Kidney (tissue), 14 donors: ENCODE results near the gene PPDPF. TPM values are rescaled to one million over a fixed set of nuclear protein-coding genes. Genes with fewer than 3 reads are reported as not detected.
A peak's percentile ranks its signal among the peaks of the same experiment; 100 is the strongest.

Experiments used
- DNase-seq, 5 donors: peaks; one replicate each; pipeline ENCODE4 v3.0.0-alpha.2; 2013 to 2020
- FAIRE-seq: peaks from 2 replicates; lab custom pipeline; 2012; peaks lifted over from hg19 to GRCh38; lab: Jason Lieb, UNC
- H3K27ac ChIP-seq, 2 donors: one replicate each; pipeline ENCODE4 v1.7.0; 2013; ENCODE audit warnings: low read depth in 2 of 2, low read length in 2 of 2, inconsistent platforms in 1 of 2
- H3K27me3 ChIP-seq: one replicate; pipeline ENCODE4 v1.7.1; 2013; ENCODE audit warnings: low read length, inconsistent platforms; ENCODE audit not compliant: control insufficient read depth, insufficient read depth
- H3K36me3 ChIP-seq, 3 donors: one replicate each; pipeline versions ENCODE4 v1.7.0 to v1.7.1; 2013; ENCODE audit warnings: low read length in 3 of 3, control low read depth in 1 of 3, inconsistent platforms in 1 of 3; ENCODE audit not compliant: insufficient read depth in 3 of 3, control insufficient read depth in 2 of 3
- H3K4me1 ChIP-seq, 3 donors: one replicate each; pipeline versions ENCODE4 v1.7.0 to v1.7.1; 2013; ENCODE audit warnings: low read length in 3 of 3, inconsistent platforms in 1 of 3, low read depth in 1 of 3; ENCODE audit not compliant: control insufficient read depth in 2 of 3, insufficient read depth in 2 of 3
- H3K4me3 ChIP-seq, 3 donors: one replicate each; pipeline versions ENCODE4 v1.7.0 to v1.8.1; 2013; ENCODE audit warnings: low read length in 3 of 3, control low read depth in 1 of 3, inconsistent platforms in 1 of 3
- H3K9ac ChIP-seq, 3 donors: one replicate each; pipeline versions ENCODE4 v1.7.0 to v1.7.1; 2013; ENCODE audit warnings: low read length in 3 of 3, control low read depth in 1 of 3, inconsistent platforms in 1 of 3
- H3K9me3 ChIP-seq, 3 donors: one replicate each; pipeline versions ENCODE4 v1.7.0 to v1.7.1; 2013; ENCODE audit warnings: low read length in 3 of 3, control low read depth in 1 of 3, inconsistent platforms in 1 of 3; ENCODE audit not compliant: control insufficient read depth in 2 of 3, insufficient read depth in 1 of 3
- CTCF ChIP-seq: IDR thresholded peaks from 3 replicates; pipeline ENCODE4 v1.5.1; 2012; ENCODE audit warnings: mild to moderate bottlenecking, moderate library complexity, borderline replicate concordance; ENCODE audit not compliant: insufficient read depth; ENCODE audit errors: extremely low read depth
- intact Hi-C: fragments of 100-400 bp; cut with DNase I; formaldehyde crosslinking; loops from one replicate; pipeline ENCODE4 v1.11.1; 2022
- polyA plus RNA-seq: library from polyadenylated mRNA; stranded (reverse); fragments of 350-450 nt; fragmentation: Illumina TruSeq; extraction: RNeasy Lipid Tissue Mini Kit (QIAGEN cat#74804); gene quantifications from one replicate; pipeline ENCODE4 v1.2.3, GENCODE V29; 2014; ENCODE audit warnings: low read depth, low replicate concordance; ENCODE audit not compliant: insufficient read depth
- total RNA-seq: library from RNA; stranded (reverse); fragmentation: NEBNext Ultra II Directional; extraction: Animal tissue kit (Norgen Biotek cat#: 25700); gene quantifications from one replicate; pipeline ENCODE4 v1.2.1, GENCODE V29; 2021
- donor health status: control.
- donor health status: control.
- donor health status: control.
- donor health status: control.
- donor health status: control.
- donor health status: DM: yes; HTN: yes; CAD: no.
- donor health status: Normal renal cell carcinoma (clear cell type).

The PPDPF gene
- total and polyA plus RNA-seq, 2 donors from 2014 or later: 578 to 961 TPM

- FAIRE-seq: no peak
- Histone ChIP-seq H3K9me3 (peaks cover 0 to 14% (median 0%) of the 10 kb centered on the region in 3 donors), H3K4me3 (no peak overlapping the region), H3K27me3 (no peaks in the 10 kb centered on the region), H3K9ac (no peak overlapping the region), H3K27ac (no peak overlapping the region), H3K4me1 (no peaks in the 10 kb centered on the region), H3K36me3 (no peaks in the 10 kb centered on the region)
- DNase-seq: peak in 1 of 5 donors; percentile 61
- intact Hi-C loops: no loop called here
- TF ChIP-seq CTCF: no peak
Measured at GRCh38 chr20:63507083-63507743, 13.4 kb upstream of the PPDPF start.

GRCh38 chr20:63508072-63508768 is 12.3 kb upstream of the PPDPF start:
- intact Hi-C loops: no loop called here
- H3K27ac ChIP-seq: no peak overlapping the region
- no peak overlapping the region for H3K4me3 ChIP-seq
- H3K27me3 ChIP-seq: no peaks in the 10 kb centered on the region
- no peak overlapping the region for H3K9ac ChIP-seq
- FAIRE-seq (no peak), DNase-seq (peak in 1 of 5 donors; percentile 45)
- H3K36me3 ChIP-seq: no peaks in the 10 kb centered on the region
- H3K4me1 ChIP-seq: no peaks in the 10 kb centered on the region
- no peak for TF ChIP-seq CTCF
- H3K9me3 ChIP-seq: peaks cover 0 to 14% (median 0%) of the 10 kb centered on the region in 3 donors

- Histone ChIP-seq H3K27me3 (no peaks in the 10 kb centered on the region), H3K4me1 (no peaks in the 10 kb centered on the region), H3K4me3 (no peak overlapping the region), H3K9ac (no peak overlapping the region), H3K9me3 (peaks cover 0 to 14% (median 0%) of the 10 kb centered on the region in 3 donors), H3K27ac (no peak overlapping the region), H3K36me3 (no peaks in the 10 kb centered on the region)
- DNase-seq (peak in 1 of 5 donors; percentile 13), FAIRE-seq (no peak)
- intact Hi-C loops: no loop called here
- TF ChIP-seq CTCF: no peak
Measured at GRCh38 chr20:63509088-63509564, 11.4 kb upstream of the PPDPF start.
